HG02943 (cell line): ENCODE data around the gene AZU1.
"Not testable (repeated sequence)": the region's sequence is repeated elsewhere in the genome, so short reads cannot be mapped to it uniquely, and the experiment has no call there.

Experiments used
- ATAC-seq: cut with Tn5 transposase; IDR thresholded peaks from one replicate; pipeline ENCODE4 v1.9.1; 2021; ENCODE audit warnings: mild to moderate bottlenecking, low read depth, moderate library complexity; ENCODE audit not compliant: unreplicated experiment

AZU1 gene

GRCh38 chr19:824885-825284 lies 2.8 kb upstream of the AZU1 start:
- ATAC-seq: no peak

GRCh38 chr19:825897-826644 lies 1.6 kb upstream of the AZU1 start:
- no peak for ATAC-seq

GRCh38 chr19:827314-827709 lies 325 bp upstream of the AZU1 start:
- ATAC-seq: no peak

- no peak for ATAC-seq
Observed at GRCh38 chr19:829129-829758, 1.6 kb downstream of the AZU1 start.

GRCh38 chr19:831407-832369 lies 4.1 kb downstream of the AZU1 start:
- no peak for ATAC-seq

GRCh38 chr19:834216-834615 lies 6.6 kb downstream of the AZU1 start:
- no peak for ATAC-seq

GRCh38 chr19:835210-835810 lies 7.7 kb downstream of the AZU1 start:
- ATAC-seq: no peak

- no peak for ATAC-seq
Observed at GRCh38 chr19:840519-841206, 13.0 kb downstream of the AZU1 start, which contains the start of gene PRTN3. TSS of gene PRTN3 (plus strand) at chr19:840999. CDS start at chr19:841009, 10 bp downstream.

- not testable (repeated sequence) for ATAC-seq
Observed at GRCh38 chr19:842802-843179, 15.2 kb downstream of the AZU1 start.

GRCh38 chr19:843180-843835 lies 15.7 kb downstream of the AZU1 start:
- no peak for ATAC-seq

- ATAC-seq: no peak
Observed at GRCh38 chr19:843836-844545, 16.4 kb downstream of the AZU1 start.

- no peak for ATAC-seq
Observed at GRCh38 chr19:844546-844971, 16.9 kb downstream of the AZU1 start.

GRCh38 chr19:845707-846521 lies 18.3 kb downstream of the AZU1 start:
- ATAC-seq: no peak

- ATAC-seq: no peak
Observed at GRCh38 chr19:848386-848921, 20.8 kb downstream of the AZU1 start.

- not testable (repeated sequence) for ATAC-seq
Observed at GRCh38 chr19:849195-849594, 21.6 kb downstream of the AZU1 start.

GRCh38 chr19:850221-850978 lies 22.8 kb downstream of the AZU1 start:
- no peak for ATAC-seq

GRCh38 chr19:850979-851335 lies 23.3 kb downstream of the AZU1 start:
- ATAC-seq: no peak
